ENCODE data around the gene CRPPA.
"Not testable (repeated sequence)": the region's sequence is repeated elsewhere in the genome, so short reads cannot be mapped to it uniquely, and the experiment has no call there.

- TF ChIP-seq TSHZ1 (tag by site-specific recombination; IDR thresholded peaks at IDR 0.05; ENCODE audit: borderline replicate concordance); PRDM4 (tag by site-specific recombination; IDR thresholded peaks at IDR 0.05); CTCF (tag by site-specific recombination; IDR thresholded peaks at IDR 0.05); ZFP41 (tag by site-specific recombination; IDR thresholded peaks at IDR 0.05; ENCODE audit: borderline replicate concordance); ZNF121 (tag by site-specific recombination; IDR thresholded peaks at IDR 0.05); ZBTB11 (tag by site-specific recombination; conservative IDR thresholded peaks at IDR 0.05; ENCODE audit: low read depth); ZNF580 (tag by site-specific recombination; IDR thresholded peaks at IDR 0.05); ZNF311 (tag by site-specific recombination; IDR thresholded peaks at IDR 0.05; ENCODE audit: borderline replicate concordance): not testable (repeated sequence)
Observed at GRCh38 chr7:16383786-16384185, 37.6 kb downstream of the CRPPA start.

All from HEK293 (cell line).